Activated CD4-positive, alpha-beta T cell treated with anti-CD3 and anti-CD28 coated beads for 24 hours (primary cell): Measurements from ENCODE around the gene DDX60.
"Not testable (repeated sequence)": the region's sequence is repeated elsewhere in the genome, so short reads cannot be mapped to it uniquely, and the experiment has no call there.

Experiments used
- DNase-seq, 2 donors: peaks; one replicate each; pipeline ENCODE4 v3.0.0-alpha.2; 2020; ENCODE audit warnings: low read depth in 2 of 2

Gene DDX60

DNA sequence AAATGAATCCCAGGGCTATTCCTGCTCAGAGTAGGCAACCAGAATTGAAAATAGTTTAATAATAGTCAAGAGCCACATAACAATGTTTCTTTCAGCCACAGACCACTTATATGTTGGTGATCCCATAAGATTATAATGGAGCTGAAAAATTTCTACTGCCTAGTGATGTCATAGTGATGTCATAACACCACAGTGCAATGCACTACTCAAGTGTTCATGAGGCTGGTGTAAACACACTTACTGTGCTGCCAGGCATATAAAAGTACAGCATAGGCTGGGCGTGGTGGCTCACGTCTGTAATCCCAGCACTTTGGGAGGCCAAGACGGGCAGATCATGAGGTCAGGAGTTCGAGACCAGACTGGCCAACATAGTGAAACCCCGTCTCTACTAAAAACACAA is 15.1 kb downstream of the DDX60 start:
- not testable (repeated sequence) for DNase-seq

DNA sequence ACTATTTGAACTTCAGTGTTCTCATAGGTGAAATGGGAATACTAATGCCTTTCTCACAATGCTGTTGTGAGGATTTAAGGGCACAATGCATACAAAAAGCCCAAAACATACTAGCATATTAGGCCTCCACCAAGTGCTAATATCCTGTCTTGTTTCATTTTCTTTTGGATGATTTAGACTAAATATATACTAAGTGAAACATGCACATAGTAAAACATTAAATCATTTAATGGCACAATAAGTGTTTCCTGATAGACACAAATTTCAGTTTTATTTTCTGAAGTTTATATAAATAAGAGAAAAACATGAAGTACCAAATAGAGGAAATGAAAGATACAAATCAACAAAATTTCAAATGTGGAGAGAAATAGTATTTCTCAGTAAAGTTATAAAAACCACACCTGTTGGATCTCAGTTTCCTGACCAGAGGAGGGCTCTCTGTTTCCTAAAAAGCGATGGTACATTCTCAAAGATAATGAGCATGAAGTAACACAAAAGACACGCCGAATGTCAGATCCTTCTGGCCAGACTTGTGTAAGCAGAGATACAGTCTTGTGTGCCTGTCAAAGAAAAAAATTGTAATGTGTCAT is 25.1 kb downstream of the DDX60 start:
- DNase-seq = no peak

DNA sequence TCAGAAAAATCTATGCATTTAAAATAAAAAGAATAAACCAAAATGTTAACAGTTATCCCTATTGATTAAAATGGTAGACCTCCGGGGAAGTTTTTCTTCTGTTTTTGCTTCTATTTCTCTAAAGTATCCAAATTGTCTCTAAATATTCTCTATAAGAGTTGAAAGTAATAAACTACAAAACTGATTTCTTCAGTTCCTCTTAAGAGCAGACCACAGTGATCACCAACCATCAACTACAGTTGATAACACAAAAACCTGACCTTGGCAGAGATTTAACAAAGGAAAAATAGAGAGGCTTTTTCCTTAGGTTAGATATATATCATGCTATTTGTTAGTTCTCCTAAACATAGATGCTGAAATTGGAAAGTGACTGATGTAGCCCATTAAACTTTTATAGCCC is 27.3 kb downstream of the DDX60 start:
- no peak for DNase-seq

DNA sequence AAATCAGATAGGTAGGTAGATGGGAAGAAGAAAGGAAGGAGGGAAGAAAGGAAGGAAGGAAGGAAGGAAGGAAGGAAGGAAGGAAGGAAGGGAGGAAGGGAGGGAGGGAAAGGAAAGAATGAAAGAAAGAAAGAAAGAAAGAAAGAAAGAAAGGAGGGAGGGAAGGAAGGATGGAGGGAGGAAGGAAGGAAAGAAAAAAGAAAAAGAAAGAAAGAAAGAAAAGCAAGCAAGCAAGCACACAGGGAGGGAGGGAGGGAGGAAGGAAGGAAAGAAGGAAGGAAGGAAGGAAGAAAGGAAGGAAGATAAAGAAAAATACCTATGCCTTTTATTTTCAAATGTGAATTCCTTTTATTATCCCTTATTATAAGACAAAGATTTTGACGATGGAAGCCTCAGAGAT is 32.7 kb downstream of the DDX60 start:
- DNase-seq = not testable (repeated sequence)

DNA sequence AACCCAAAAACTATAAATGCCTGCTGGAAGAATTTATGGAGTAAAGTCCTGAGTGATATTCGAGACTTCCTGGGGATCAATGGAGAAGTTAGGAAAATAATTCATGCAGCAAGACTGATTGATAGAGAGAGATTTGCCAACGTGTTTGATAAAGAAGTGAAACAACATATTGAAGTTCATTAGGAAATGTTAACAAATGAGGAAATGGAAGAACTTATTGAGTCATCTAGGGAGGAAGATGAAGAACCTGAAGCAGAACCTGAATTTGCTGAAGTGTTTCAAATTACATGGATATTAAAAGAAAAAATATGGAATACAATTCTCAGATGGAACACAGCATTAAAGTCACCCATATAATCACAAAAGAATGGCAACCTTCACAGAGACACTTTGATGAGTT is 39.0 kb downstream of the DDX60 start:
- no peak for DNase-seq

DNA sequence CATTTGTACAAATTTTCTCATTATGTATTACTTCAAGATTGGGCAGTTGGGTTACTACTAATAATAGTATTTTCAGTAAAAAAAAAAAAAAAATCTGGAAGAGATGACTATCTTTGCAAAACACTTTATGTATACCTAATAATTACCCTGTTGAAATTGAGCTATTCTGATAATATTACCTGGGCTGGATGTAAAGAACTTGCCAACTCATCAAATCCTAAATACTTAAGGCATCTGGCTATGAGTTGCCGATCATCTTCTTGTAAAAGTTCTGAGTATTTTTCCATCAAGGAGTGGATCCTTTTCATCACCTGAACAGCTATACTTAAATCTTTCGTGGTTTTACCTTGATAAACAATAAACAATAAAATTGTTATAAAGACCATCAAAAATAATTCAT is 42.7 kb downstream of the DDX60 start:
- DNase-seq = no peak

DNA sequence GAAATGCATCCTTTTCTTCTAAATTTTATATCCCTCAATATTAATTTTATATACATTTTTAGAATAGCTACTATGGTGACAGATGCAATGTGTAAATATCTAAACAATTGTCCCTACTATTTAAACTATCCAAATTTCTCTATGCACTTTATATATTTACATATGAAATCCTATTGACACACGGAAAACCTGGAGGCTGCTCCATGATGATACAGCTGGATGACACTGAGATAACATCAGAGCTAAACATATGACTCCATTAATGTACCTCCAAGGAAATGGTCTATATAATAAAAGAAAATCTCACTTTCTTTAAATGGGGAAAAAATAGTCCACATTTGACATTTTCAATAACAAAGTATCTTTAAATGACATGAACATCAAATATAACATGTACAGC is 43.7 kb downstream of the DDX60 start:
- DNase-seq = no peak

DNA sequence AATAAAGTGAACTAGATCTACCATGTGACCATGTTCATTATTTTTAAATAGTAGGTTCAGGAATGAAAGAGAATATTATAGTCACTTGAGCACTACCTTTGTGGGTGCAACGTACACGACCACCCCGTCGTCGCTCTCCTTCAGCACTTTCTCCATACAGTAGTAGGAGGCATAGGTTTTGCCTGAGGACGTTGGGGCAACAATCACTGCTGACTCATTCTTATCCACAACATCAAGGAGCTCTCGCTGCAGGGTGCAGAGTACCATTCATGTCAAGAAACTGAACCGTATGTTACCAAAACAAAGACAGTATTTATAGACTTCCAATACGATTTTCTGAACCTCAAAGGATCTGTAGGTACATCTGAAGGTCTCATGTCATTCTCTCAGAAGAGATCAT is 44.7 kb downstream of the DDX60 start:
- no peak for DNase-seq

DNA sequence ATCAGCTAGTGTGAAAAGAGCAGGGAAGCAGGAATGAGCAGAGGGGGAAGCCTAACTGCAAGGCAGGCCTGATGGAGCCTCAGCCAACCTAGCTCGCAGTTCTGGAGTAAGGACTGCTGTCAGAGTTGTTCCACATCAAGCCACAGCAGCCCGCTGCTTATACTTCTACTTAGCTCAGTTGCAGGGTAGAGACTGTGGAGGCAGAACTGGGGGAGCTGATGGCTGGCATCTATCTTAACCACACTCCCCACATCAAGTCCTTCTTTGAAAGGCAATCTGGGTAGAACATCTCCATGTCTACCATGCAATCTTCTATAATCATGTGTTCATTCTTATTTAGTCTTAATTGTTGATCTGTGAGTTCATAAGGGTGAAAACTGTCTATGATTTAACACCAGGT is 46.1 kb downstream of the DDX60 start:
- DNase-seq = no peak

DNA sequence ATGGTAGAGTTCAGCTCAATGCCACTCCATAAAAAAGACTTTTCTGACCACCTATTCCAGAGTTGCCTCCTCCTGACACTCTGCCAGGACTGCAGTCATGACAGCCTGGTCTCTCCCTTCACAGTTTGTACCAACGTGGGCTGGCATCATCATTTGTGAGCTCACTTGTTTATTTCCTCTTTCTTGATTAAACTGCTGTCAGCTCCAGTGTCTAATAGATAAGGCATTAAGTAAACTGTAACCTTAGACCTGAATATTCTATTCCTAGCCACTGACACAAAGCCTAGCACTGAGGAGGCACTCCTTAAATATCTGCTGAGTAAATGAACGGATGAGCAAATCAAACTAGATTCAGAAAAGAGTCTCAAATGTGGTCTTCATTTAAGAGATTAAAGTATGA is 48.7 kb downstream of the DDX60 start:
- DNase-seq = no peak

DNA sequence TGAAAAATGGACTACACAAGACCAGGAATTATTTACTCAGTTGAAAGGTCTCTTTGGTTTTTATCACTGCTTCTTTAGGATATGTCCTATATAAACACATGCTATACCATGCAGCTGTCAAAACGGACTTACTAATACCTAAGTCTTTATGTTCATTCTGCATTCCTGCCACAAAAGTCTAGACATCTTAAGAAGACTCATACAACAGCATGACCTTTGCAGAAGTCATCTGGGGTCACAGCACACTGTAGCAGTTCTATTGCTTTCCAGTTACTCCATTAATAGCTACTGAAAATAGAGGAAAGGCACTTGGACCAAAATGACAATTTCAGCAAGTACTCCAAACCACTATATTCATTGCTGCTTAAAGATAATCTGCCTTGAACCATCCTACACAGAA is 53.2 kb downstream of the DDX60 start:
- DNase-seq = no peak

DNA sequence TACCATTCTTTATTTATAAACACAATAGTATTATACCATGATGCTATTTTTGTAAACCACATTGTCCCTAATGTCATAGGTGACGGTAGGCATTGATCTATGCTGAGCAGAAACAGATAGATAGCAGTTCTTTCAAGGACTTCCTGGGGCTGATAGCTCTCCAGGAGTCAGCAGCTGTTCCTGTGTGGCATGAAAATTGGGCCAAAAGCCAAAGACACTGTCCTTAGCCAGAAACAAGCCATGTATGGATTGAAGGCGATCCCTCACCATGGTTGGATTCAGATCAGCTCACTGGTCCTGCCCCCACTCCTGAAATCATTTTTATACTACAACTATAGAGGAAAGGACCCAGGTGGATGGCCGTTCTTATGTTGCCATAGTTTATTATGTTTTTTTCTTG is 53.6 kb downstream of the DDX60 start:
- no peak for DNase-seq

DNA sequence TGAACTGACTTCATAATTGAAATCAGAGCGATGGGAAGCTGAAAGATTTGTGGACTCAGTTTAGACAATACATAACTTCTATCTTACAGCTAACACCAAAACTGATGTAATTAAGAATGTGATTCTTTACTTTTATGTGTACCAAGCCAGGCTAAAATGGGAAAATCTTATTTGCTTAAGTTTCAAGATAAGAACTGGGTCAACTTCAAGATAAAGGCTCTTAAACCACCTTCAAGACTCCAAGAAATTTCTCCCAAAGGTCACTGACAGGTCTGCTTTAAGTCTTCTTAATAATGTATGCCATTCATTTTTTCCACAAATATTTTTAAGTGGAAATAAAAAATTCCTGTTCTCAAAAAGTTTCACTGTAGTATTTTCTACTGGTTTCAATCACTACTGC is 55.5 kb downstream of the DDX60 start:
- no peak for DNase-seq

DNA sequence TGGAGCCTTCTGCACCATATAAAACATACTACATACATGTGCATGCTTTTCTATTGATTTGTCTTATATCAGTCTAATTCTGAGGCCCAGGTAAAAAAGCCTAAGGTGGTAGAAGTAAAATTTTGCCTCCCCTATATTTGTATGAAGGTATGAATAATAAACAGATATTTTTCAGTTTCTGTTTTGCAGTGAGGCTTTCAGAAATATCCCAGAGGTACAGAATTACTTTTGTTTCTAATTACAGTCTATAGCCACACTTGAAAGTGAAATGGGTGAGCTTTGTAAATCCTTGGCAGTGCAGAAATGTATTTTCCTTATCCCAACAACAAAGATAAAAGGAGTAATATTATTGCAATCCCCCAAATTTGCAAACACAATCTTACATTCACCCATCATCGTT is 59.5 kb downstream of the DDX60 start:
- no peak for DNase-seq

DNA sequence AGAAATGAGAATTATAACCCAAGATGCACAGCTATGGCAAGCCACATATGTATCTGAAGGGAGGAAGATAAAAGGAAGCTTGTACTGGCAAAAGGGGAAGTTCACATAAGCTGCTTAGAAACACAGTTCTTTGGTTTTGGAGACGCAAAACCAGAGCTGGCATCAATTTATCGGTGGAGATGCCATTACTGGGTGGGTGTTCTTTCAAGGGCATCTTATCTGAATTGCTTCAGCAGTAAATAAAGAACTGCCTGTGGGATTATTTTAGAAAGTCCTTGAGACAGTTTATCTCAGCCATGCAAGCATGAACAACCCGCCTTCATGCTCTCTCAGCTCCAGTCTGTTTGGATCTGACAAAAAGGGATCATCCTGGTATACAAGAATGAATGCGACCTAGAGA is 60.8 kb downstream of the DDX60 start:
- DNase-seq = no peak

DNA sequence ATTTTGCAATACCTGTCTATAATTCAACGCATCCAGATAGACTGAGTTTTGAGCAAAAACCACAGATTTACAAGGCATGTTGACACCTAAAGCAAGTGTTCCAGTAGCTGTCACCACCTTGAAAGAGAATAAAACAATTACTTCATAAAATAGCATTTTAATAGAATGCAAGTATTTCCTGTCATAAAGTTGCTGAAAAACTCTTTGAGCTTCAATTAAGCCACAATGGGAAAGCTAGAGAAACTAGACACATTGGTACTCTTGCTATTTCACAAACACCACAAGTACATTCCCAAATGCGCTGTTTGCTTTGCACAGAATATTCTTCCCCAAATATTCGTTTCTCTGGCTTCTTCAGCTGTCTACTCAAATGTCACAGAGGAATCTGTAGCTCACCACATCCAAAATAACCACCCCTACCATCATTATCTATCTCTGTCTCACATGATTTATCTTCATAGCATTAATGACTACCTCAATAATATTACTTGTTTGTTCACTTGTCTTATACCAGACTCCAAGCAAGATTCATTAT is 70.3 kb downstream of the DDX60 start:
- no peak for DNase-seq

DNA sequence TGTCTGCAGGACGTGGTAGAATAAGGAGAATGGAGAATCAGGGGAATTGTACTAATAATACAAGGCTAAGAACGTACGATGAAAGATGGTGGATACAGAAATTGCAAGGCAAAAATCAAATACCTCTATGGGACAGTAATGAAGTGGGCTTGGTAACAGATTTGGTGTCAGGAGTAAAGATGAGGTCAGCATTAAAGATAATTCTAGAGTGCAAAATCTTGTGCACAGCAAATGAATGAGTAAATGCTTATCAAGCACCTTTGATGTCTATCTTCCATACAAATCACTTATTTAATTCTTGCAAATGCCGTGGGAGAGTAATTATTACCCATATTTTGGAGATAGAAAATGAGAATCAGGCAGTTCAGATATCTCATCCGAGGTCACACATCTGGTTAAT is 70.9 kb downstream of the DDX60 start:
- no peak for DNase-seq

DNA sequence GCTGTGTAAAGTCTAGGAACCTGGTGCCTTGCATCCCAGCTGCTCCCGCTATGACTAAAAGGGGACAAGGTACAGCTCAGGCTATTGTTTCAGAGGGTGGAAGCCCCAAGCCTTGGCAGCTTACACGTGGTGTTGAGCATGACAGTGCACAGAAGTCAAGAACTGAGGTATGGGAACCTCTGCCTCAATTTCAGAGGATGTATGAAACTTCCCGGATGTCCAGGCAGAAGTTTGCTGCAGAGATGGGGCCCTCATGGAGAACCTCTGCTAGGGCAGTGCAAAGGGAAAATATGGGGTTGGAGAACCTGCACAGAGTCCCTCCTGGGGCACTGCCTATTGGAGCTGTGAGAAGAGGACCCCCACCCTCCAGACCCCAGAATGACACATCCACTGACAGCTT is 76.6 kb downstream of the DDX60 start:
- DNase-seq = no peak

DNA sequence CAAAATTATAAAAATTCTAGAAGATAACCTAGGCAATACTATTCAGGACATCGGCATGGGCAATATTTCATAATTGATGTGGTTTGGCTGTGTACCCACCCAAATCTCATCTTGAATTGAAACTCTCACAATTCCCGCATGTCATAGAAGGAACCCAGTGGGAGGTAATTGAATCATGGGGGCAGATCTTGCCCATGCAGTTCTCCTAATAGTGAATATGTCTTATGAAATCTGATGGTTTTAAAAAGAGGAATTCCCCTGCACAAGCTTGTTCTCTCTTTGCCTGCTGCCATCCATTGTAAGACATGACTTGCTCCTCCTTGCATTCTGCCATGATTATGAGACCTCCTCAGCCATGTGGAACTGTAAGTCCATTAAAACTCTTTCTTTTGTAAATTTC is 77.7 kb downstream of the DDX60 start:
- no peak for DNase-seq

DNA sequence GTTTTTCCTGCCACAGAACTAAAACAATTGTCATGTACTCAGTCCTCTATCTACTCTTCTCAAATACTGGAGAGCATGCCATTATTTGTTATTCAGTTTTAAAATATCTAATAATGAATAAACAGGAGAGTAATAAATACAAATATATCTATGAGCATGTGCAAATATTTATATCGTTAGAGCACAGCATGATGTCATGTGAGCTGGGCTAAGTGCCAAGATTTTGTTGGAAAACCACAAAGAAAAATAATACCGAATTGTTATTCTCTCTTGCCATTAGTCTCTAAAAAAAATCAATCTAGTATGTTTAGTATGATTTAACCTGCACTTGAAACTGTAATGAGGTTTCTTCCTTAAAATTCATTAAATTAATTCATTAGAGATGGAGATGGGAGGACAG is 97.3 kb downstream of the DDX60 start:
- no peak for DNase-seq

DNA sequence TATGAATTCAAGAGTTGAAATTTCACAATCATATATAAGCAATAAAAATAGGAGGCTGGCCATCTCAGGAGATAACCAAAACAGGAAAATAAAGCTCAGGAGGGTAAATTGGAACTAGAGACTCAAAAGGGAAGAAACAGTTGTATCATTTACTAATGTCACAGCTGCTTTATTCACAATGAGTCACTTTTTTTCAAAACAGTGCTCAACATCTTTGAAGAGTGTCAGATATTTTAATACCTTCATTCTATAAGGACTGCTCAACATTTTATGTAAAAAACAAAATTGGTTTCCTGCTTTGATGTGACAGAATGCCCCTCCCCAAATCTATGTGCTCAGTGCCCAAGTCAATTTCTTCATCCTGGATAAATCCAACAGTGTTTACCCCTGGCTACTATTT is 97.7 kb downstream of the DDX60 start:
- no peak for DNase-seq

DNA sequence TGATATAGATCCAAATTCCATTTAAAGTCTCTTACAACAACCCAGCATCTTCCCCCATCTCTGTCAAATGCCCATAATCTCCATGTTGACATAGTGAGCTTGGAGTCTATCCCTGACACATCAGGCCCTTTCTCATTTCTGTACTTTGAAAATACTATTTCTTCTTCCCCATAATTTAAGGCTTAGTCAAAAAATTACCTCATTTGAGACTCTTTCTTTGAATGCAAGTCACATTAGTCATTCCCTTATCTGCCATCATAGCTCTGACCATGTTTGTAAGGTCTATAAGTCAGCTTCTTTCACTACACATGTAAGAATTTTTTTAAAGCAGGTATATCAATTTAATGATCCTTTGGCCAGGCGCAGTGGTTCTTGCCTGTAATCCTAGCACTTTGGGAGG is 99.9 kb downstream of the DDX60 start:
- no peak for DNase-seq

DNA sequence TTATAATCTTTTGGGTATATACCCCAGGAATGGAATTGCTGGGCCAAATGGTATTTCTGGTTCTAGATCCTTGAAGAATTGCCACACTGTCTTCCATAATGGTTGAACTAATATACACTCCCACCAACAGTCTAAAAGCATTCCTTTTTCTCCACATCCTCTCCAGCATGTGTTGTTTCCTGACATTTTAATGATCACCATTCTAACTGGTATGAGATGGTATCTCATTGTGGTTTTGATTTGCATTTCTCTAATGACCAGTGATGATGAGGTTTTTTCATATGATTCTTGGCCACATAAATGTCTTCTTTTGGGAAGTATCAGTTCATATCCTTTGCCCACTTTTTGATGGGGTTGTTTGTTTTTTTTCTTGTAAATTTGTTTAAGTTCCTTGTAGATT is 105.0 kb downstream of the DDX60 start:
- DNase-seq = not testable (repeated sequence)

DNA sequence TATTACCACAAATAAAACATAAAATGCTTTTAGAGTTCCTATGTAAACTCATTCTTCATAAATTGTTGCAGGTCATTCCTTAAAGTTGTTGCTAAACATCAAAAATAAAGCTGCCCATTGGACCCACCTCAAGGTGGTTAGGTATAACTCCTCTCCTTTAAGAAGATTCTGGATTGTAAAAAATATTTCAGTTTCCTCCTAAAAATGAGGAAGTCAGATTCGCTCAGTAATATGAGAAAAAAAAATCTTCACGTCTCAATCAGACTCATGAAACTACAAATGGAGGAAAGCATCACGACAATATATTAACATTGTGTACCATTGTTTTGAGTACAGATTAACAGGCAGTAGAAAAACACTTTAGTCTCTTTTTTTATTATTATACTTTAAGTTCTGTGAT is 105.9 kb downstream of the DDX60 start:
- DNase-seq = no peak
